ENCODE measurements around the gene KAZN. TPM values are rescaled to one million over a fixed set of nuclear protein-coding genes. Genes with fewer than 3 reads are reported as not detected.

The KAZN gene
- polyA plus RNA-seq, 1 donor (not counting 4 experiments of a cell fraction or from before 2014, with no cell fraction given) = 5.9 TPM

- dilution Hi-C loops (cut with MboI; ENCODE audit: extremely low pct_ligation_motif_present, low sequenced_read_pairs) = no loop called here
Measured at GRCh38 chr1:14954210-14954609, 355.7 kb downstream of the KAZN start.

GRCh38 chr1:14954930-14955329 is 356.4 kb downstream of the KAZN start:
- no peaks in the 10 kb centered on the region for H3K9me3 ChIP-seq (ENCODE audit: control insufficient read depth, low read depth, low read length)
- no peak for TF ChIP-seq EZH2 (IDR thresholded peaks at IDR 0.05; ENCODE audit: low read length)
- TF ChIP-seq CTCF (optimal IDR thresholded peaks at IDR 0.05 in 1 of 3, IDR thresholded peaks at IDR 0.05 in 1 of 3, conservative IDR thresholded peaks at IDR 0.05 in 1 of 3; ENCODE audit: extremely low read depth in 1 of 3, insufficient read depth in 2 of 3, low read length in 3 of 3) = no peak
- H3K27me3 ChIP-seq (ENCODE audit: control insufficient read depth, extremely low read depth, insufficient read depth, low read length) = no peaks in the 10 kb centered on the region
- H3K9ac ChIP-seq (ENCODE audit: control insufficient read depth, extremely low read depth, insufficient read depth, low read length) = no peak overlapping the region
- H2AFZ ChIP-seq (ENCODE audit: control insufficient read depth, low read length) = no peak overlapping the region
- no peak for FAIRE-seq
- no peak overlapping the region for H3K4me2 ChIP-seq (ENCODE audit: control insufficient read depth, extremely low read depth, insufficient read depth, low read depth, low read length)
- no peak overlapping the region for H3K4me3 ChIP-seq (ENCODE audit: control insufficient read depth in 2 of 3, extremely low read depth in 1 of 3, insufficient read depth in 2 of 3, low read depth in 1 of 3, low read length in 3 of 3)
- DNase-seq (ENCODE audit: low read depth, low spot score) = no peak
- dilution Hi-C loops (cut with MboI; ENCODE audit: extremely low pct_ligation_motif_present, low sequenced_read_pairs) = no loop called here
- peaks cover 0 to 7% of the 10 kb centered on the region in 2 experiments for H3K36me3 ChIP-seq (ENCODE audit: control insufficient read depth in 2 of 2, extremely low read depth in 1 of 2, insufficient read depth in 2 of 2, low read length in 2 of 2)
- H3K27ac ChIP-seq (ENCODE audit: control insufficient read depth, insufficient read depth, low read length) = no peak overlapping the region
- no peaks in the 10 kb centered on the region for H3K9me1 ChIP-seq (ENCODE audit: control insufficient read depth, extremely low read depth, insufficient read depth, low read length)
- peaks cover 9% of the 10 kb centered on the region for H3K4me1 ChIP-seq (ENCODE audit: control insufficient read depth, extremely low read depth, insufficient read depth, low read length)
- peaks cover 3% of the 10 kb centered on the region for H4K20me1 ChIP-seq (ENCODE audit: control insufficient read depth, extremely low read depth, insufficient read depth, low read length)
- H3K79me2 ChIP-seq (ENCODE audit: control insufficient read depth, insufficient read depth, low read length) = peaks cover 33% of the 10 kb centered on the region

More at GRCh38 chr1:14954210-14954609, 355.7 kb downstream of the KAZN start:
- H3K4me2 ChIP-seq (ENCODE audit: control insufficient read depth, extremely low read depth, insufficient read depth, low read depth, low read length) = no peak overlapping the region
- H3K36me3 ChIP-seq (ENCODE audit: control insufficient read depth in 2 of 2, extremely low read depth in 1 of 2, insufficient read depth in 2 of 2, low read length in 2 of 2) = peaks cover 0 to 7% of the 10 kb centered on the region in 2 experiments
- peaks cover 9% of the 10 kb centered on the region for H3K4me1 ChIP-seq (ENCODE audit: control insufficient read depth, extremely low read depth, insufficient read depth, low read length)
- TF ChIP-seq CTCF (optimal IDR thresholded peaks at IDR 0.05 in 1 of 3, IDR thresholded peaks at IDR 0.05 in 1 of 3, conservative IDR thresholded peaks at IDR 0.05 in 1 of 3; ENCODE audit: extremely low read depth in 1 of 3, insufficient read depth in 2 of 3, low read length in 3 of 3) = no peak
- no peak for TF ChIP-seq EZH2 (IDR thresholded peaks at IDR 0.05; ENCODE audit: low read length)
- H3K79me2 ChIP-seq (ENCODE audit: control insufficient read depth, insufficient read depth, low read length) = peaks cover 38% of the 10 kb centered on the region
- DNase-seq (ENCODE audit: low read depth, low spot score) = no peak
- FAIRE-seq = peak; percentile 91
- no peak overlapping the region for H3K27ac ChIP-seq (ENCODE audit: control insufficient read depth, insufficient read depth, low read length)
- no peak overlapping the region for H3K4me3 ChIP-seq (ENCODE audit: control insufficient read depth in 2 of 3, extremely low read depth in 1 of 3, insufficient read depth in 2 of 3, low read depth in 1 of 3, low read length in 3 of 3)
- H3K9me1 ChIP-seq (ENCODE audit: control insufficient read depth, extremely low read depth, insufficient read depth, low read length) = no peaks in the 10 kb centered on the region
- no peak overlapping the region for H2AFZ ChIP-seq (ENCODE audit: control insufficient read depth, low read length)
- peaks cover 3% of the 10 kb centered on the region for H4K20me1 ChIP-seq (ENCODE audit: control insufficient read depth, extremely low read depth, insufficient read depth, low read length)
- H3K27me3 ChIP-seq (ENCODE audit: control insufficient read depth, extremely low read depth, insufficient read depth, low read length) = no peaks in the 10 kb centered on the region
- H3K9me3 ChIP-seq (ENCODE audit: control insufficient read depth, low read depth, low read length) = no peaks in the 10 kb centered on the region
- H3K9ac ChIP-seq (ENCODE audit: control insufficient read depth, extremely low read depth, insufficient read depth, low read length) = no peak overlapping the region
